Measurements from ENCODE around the gene SPAG6. TPM values are rescaled to one million over a fixed set of nuclear protein-coding genes. Genes with fewer than 3 reads are reported as not detected.

The SPAG6 gene
- total and polyA plus RNA-seq, 12 donors: 0.01 TPM; not detected in 11

DNA sequence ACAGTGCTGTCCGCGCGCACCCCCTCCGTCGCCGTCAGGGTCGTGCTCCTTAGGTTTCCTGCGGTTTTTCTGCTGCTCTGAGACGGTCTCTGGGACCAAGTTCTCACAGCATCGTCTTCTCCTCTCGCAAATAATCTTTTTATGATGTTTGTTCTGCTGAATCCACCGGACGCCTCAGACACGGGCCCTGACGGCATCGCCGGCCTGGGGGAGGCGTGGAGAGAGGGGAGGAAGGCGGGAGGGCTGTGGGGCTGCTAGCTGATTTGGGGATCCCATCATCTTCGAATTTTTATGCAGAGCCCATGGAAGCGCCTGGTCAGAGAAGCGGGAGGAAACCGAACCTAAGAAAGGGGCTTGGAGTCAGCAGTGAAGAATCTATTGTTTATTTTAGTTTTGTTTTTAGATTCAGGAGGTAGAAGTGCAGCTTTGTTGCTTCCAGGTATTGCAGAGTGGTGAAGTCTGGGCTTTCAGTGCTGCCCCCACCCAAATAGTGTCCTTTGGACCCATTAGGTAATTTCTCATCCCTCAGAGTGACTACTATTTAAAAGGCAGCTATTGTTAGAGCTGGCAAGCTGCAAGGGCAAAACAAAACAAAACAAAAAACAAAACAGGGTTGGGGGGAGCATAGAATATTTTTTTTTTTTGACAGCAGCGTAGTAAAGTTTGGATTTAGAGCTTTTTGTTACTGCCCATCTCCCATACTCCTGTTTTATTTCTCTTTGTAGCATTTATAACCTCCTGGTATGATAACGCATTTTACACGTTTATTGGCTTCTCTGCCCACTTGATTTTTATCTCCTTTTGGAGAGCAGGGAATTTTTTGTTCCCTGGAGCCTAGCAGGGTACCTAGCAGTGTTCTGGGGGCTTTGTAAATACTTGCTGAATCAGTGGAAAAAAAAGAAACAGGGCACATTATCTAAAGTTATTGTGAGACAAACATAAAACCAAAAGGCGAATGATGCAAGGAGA lies 92.6 kb downstream of the SPAG6 start:
- Histone ChIP-seq H3K4me1 (peaks cover 0 to 29% (median 20%) of the 10 kb centered on the region in 9 donors), H3K27me3 (peaks cover 0 to 15% (median 0%) of the 10 kb centered on the region in 7 donors), H3K36me3 (no peaks in the 10 kb centered on the region), H3K27ac (peak overlapping the region; percentile 91 to 98 (median 95)), H3K4me3 (peak overlapping the region; percentile 65 to 88 (median 78)), H3K9me3 (no peaks in the 10 kb centered on the region)
- ATAC-seq (peak; percentile 24 to 60 (median 56)), DNase-seq (peak in 1 of 2 donors; percentile 19)
- TF ChIP-seq, protein P1, sequence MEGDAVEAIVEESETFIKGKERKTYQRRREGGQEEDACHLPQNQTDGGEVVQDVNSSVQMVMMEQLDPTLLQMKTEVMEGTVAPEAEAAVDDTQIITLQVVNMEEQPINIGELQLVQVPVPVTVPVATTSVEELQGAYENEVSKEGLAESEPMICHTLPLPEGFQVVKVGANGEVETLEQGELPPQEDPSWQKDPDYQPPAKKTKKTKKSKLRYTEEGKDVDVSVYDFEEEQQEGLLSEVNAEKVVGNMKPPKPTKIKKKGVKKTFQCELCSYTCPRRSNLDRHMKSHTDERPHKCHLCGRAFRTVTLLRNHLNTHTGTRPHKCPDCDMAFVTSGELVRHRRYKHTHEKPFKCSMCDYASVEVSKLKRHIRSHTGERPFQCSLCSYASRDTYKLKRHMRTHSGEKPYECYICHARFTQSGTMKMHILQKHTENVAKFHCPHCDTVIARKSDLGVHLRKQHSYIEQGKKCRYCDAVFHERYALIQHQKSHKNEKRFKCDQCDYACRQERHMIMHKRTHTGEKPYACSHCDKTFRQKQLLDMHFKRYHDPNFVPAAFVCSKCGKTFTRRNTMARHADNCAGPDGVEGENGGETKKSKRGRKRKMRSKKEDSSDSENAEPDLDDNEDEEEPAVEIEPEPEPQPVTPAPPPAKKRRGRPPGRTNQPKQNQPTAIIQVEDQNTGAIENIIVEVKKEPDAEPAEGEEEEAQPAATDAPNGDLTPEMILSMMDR (IDR thresholded peaks at IDR 0.05): no peak
- intact Hi-C loops (cut with DNase I): loop anchor here in 7 of 10 donors (2.0 to 10.0 kb wide), 8 partner anchors 93 to 547 kb away; partner anchors contain the start of genes DNAJC1 (in 7 of the 7), SPAG6 (in 3 of the 7) and COMMD3 (in 1 of the 7)
- WGBS, 2 donors: 4 to 6% methylated on average over 27 of the region's 27 CpGs

DNA sequence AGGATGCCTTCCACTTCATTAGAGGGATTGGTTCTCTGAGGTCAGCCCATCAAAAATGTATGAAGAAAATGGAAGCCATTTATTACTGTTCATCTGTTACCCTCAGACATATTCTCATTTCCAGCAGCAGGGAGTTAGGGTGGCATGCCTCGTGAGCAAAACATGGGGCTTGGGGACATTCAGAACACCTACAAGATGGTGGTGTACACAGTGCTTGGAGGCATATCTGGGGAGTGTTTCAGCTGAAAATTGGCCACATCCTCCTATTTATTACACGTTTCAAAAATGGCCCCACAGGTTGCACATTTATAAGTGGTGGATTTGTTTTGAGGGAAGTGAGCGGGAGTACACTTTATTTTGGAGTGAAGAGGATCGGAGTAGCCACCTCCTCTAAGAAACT lies 93.4 kb downstream of the SPAG6 start:
- Histone ChIP-seq H3K9me3 (no peaks in the 10 kb centered on the region), H3K27ac (peak overlapping the region in 3 of 10 donors; percentile 91 to 98 (median 98)), H3K27me3 (peaks cover 0 to 11% (median 0%) of the 10 kb centered on the region in 7 donors), H3K4me3 (peak overlapping the region in 6 of 10 donors; percentile 75 to 88 (median 81)), H3K4me1 (peaks cover 0 to 29% (median 20%) of the 10 kb centered on the region in 9 donors), H3K36me3 (no peaks in the 10 kb centered on the region)
- TF ChIP-seq, protein P1 (IDR thresholded peaks at IDR 0.05): no peak
- 78% methylated on average over 4 of the region's 4 CpGs for WGBS, 2 donors
- no peak for ATAC-seq
- DNase-seq: no peak
- intact Hi-C loops (cut with DNase I): loop anchor here in 7 of 10 donors (5.0 to 10.0 kb wide), 6 partner anchors 94 to 546 kb away; partner anchors contain the start of genes DNAJC1 (in 7 of the 7) and SPAG6 (in 3 of the 7)

DNA sequence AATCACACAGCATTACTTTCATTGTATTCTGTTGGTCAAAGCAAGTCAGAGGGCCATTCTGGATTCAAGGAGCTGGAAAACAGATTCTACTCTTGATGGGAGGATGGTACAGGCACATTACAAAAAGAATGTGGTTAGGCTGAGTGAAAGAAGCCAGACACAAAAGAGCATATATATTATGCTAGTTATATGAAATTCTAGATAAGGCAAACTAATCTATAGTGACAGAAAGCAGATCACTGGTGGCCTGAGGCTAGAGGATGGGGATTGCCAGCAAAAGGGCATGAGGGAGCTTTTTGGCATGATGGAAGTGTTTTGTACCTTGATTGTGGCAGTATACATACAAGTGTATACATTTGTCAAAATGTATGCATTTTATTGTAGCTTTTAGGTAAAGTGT lies 96.8 kb downstream of the SPAG6 start:
- ATAC-seq (no peak), DNase-seq (no peak)
- Histone ChIP-seq H3K27me3 (peaks cover 0 to 12% (median 5%) of the 10 kb centered on the region in 7 donors), H3K4me1 (peaks cover 0 to 17% (median 13%) of the 10 kb centered on the region in 9 donors), H3K27ac (no peak overlapping the region), H3K9me3 (no peaks in the 10 kb centered on the region), H3K36me3 (no peaks in the 10 kb centered on the region), H3K4me3 (no peak overlapping the region)
- intact Hi-C loops (cut with DNase I): loop anchor here in 1 of 10 donors (10.0 kb wide), 1 partner anchor 113 kb away; no protein-coding TSS in a partner anchor
- TF ChIP-seq, protein P1 (IDR thresholded peaks at IDR 0.05): no peak

DNA sequence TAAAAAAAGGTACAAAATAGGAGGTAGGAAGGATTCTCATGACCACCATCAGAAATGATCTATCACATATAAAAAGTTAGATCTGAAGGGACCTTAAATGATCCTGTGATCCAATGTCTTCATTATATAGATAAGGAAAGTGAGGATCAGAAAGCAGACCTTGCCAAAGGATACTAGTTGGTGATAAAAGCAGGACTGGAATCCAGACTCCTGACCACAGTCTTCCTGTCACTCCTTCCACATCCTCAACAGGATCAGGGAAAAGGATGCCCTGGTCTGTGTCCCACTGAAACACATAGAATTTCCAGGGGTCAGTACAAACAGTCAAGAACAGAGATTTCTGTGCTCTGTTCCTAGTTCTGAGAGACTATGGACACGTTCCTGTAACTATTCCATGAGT lies 97.2 kb downstream of the SPAG6 start:
- peaks cover 0 to 17% (median 5%) of the 10 kb centered on the region in 7 donors for H3K27me3 ChIP-seq
- 83 to 85% methylated on average over 1 of the region's 1 CpG for WGBS, 2 donors
- TF ChIP-seq, protein P1 (IDR thresholded peaks at IDR 0.05): no peak
- DNase-seq (no peak), ATAC-seq (no peak)
- peaks cover 0 to 17% (median 11%) of the 10 kb centered on the region in 9 donors for H3K4me1 ChIP-seq
- H3K4me3 ChIP-seq: no peak overlapping the region
- no peak overlapping the region for H3K27ac ChIP-seq
- H3K36me3 ChIP-seq: no peaks in the 10 kb centered on the region
- intact Hi-C loops (cut with DNase I): loop anchor here in 1 of 10 donors (10.0 kb wide), 1 partner anchor 112 kb away; no protein-coding TSS in a partner anchor
- H3K9me3 ChIP-seq: no peaks in the 10 kb centered on the region
